ENCODE results near the gene OR2V1. TPM values are rescaled to one million over a fixed set of nuclear protein-coding genes. Genes with fewer than 3 reads are reported as not detected.
"Not testable (repeated sequence)": the region's sequence is repeated elsewhere in the genome, so short reads cannot be mapped to it uniquely, and the experiment has no call there.

Gene OR2V1
- total RNA-seq, 2 experiments from 2014 or later = not detected

DNA sequence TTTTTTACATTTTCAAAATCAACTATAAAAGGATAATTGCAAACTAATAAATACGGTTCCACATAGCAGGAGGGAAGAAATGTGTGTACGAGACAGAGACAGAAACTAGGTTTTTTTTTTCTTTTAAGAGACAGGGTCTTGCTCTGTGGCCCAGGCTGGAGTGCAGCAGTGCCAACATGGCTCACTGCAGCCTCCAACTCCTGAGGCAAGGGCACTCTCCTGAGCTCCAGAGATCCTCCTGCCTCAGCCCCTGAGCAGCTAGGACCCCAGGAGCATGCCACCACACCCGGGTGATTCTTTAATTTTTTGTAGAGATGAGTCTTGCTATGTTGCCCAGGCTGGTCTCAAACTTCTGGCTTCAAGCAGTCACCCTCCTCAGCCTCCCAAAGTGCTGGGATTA lies 2.1 kb upstream of the OR2V1 start:
- Mint-ChIP-seq H3K36me3 (no peaks in the 10 kb centered on the region), H3K4me1 (no peaks in the 10 kb centered on the region), H3K27me3 (peaks cover 37% of the 10 kb centered on the region), H3K27ac (no peak overlapping the region), H3K4me3 (no peak overlapping the region), H3K9me3 (peaks cover 1% of the 10 kb centered on the region)
- POLR2A ChIA-PET = no interaction called here
- DNase-seq = no peak
- ATAC-seq (ENCODE audit: low read depth) = no peak

DNA sequence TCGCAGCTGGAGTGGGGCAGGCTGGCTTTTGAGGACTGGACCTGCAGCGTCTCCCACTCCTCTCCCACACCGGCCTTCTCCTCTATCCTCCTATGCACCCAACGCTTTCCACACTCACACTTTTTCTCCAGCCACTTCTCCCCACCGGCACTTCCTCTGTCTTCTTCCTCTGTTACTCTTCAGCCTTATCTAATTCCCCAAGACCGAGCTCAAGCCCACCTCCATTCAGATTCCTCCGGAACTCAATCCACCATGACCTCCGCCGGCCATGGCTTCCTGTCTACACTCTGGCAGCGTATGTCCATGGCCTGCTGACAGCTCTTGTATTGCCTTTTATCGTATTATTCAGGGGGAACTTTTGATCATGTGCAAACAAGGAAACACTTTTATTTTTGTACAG lies 545 bp upstream of the OR2V1 start:
- no peak overlapping the region for H3K27ac Mint-ChIP-seq
- no peak for ATAC-seq (ENCODE audit: low read depth)
- H3K9me3 Mint-ChIP-seq = no peaks in the 10 kb centered on the region
- DNase-seq = no peak
- POLR2A ChIA-PET = no interaction called here
- peaks cover 39% of the 10 kb centered on the region for H3K27me3 Mint-ChIP-seq
- H3K4me1 Mint-ChIP-seq = no peaks in the 10 kb centered on the region
- no peak overlapping the region for H3K4me3 Mint-ChIP-seq
- no peaks in the 10 kb centered on the region for H3K36me3 Mint-ChIP-seq

DNA sequence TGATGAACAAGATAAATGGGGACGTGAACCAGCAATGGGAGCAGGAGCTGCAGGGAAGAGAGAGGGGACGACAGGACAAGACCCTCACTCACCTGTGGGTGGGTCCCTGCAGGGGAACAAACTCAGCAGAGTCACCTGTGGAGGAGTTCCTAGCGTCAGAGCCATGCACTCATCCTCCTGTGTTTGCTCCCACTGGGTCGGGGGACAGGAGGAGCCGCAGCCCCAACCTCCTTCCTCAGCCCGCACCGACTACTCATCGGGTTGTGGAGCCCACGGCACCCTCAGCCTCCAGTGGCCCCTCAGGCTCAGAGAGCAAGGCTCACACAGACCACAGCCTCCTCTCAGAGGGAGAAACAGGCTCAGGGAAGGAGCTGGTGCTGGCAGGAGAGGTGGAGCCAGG lies 888 bp downstream of the OR2V1 start:
- POLR2A ChIA-PET; H3K4me3 Mint-ChIP-seq; H3K4me1 Mint-ChIP-seq; ATAC-seq (ENCODE audit: low read depth); DNase-seq; H3K27ac Mint-ChIP-seq; H3K9me3 Mint-ChIP-seq; H3K36me3 Mint-ChIP-seq: not testable (repeated sequence)
- H3K27me3 Mint-ChIP-seq = peaks cover 39% of the 10 kb centered on the region

DNA sequence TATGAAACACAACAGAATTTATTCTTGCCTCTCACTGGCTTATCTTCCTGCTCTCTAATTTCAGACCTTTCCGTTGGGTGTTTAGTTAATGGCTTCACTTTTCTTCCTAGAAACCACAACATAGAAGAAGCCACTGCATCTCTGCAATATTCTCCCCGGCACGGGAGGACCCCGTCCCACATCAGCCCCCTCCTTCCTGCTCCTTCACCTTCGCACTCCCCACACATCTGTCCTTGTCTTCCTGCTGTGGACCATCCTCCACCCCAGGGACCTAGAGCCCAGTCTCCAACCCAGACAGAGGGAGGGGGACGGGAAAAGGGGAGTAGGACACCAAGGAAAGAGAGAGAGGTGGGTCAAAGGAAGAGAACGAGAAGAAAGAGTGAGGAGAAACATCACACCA lies 1.4 kb downstream of the OR2V1 start:
- Mint-ChIP-seq H3K4me1 (peaks cover 4% of the 10 kb centered on the region), H3K36me3 (no peaks in the 10 kb centered on the region), H3K9me3 (no peaks in the 10 kb centered on the region), H3K27ac (no peak overlapping the region), H3K27me3 (peaks cover 36% of the 10 kb centered on the region), H3K4me3 (no peak overlapping the region)
- POLR2A ChIA-PET = no interaction called here
- ATAC-seq (ENCODE audit: low read depth) = no peak
- no peak for DNase-seq

DNA sequence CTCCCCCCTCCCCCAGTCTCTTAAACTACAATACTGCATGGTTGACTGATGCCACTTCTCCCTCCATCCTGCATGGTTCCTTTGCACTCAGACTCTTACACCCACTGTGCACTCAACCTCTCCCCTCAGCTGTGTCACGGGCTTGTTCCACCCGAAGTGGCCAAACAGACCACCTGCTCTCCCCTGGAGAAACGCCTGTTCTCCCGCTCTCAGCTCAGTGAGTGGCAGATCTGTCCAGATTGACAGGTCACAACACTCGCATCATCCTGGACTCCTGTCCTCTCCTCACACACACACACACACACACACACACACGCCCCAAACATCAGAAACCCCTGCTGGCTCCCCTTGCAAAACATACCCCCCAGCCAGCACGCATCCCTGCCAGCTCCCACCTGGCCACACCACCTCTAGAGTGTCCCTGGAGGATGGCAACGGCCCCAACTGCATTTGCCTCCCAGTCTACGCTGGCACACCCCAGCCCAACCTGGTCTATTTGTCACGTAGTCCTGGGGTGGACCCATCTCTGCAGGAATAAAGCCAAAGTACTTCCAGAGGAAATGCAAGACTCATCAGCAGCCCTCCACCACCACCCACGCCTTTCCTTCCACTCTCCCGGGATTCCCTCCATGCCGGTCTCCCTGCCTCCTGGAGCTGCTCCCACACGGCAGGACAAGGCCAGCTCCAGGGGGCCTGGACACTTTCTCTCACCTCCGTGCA lies 2.9 kb downstream of the OR2V1 start:
- Mint-ChIP-seq H3K9me3 (no peaks in the 10 kb centered on the region), H3K27me3 (peaks cover 32% of the 10 kb centered on the region), H3K4me3 (no peak overlapping the region), H3K36me3 (no peaks in the 10 kb centered on the region), H3K4me1 (peaks cover 4% of the 10 kb centered on the region), H3K27ac (no peak overlapping the region)
- ATAC-seq (ENCODE audit: low read depth) = no peak
- no peak for DNase-seq
- POLR2A ChIA-PET = no interaction called here

DNA sequence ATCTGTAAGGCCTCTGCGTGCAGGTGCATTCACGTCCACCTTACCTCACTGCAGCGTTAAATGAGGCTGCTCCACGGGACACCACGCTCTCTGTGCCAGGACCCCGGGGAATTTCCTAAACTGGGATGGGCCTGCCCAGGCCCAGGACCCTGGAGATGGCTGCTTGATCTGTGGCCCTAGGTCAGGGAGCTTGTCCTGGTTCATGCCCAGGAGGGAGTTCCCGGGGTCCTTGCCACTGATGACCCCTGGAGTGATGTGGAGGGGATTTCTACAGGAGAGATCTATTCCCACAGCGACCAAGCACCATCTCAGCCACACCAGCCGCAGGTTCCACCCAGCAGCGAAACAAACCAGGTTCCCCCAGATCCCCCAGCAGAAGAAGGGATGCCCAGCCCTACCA lies 3.5 kb downstream of the OR2V1 start:
- H3K4me3 Mint-ChIP-seq = no peak overlapping the region
- H3K36me3 Mint-ChIP-seq = no peaks in the 10 kb centered on the region
- H3K27me3 Mint-ChIP-seq = peaks cover 33% of the 10 kb centered on the region
- no peak overlapping the region for H3K27ac Mint-ChIP-seq
- H3K9me3 Mint-ChIP-seq = no peaks in the 10 kb centered on the region
- POLR2A ChIA-PET = no interaction called here
- ATAC-seq (ENCODE audit: low read depth) (no peak), DNase-seq (no peak)
- H3K4me1 Mint-ChIP-seq = peaks cover 4% of the 10 kb centered on the region

DNA sequence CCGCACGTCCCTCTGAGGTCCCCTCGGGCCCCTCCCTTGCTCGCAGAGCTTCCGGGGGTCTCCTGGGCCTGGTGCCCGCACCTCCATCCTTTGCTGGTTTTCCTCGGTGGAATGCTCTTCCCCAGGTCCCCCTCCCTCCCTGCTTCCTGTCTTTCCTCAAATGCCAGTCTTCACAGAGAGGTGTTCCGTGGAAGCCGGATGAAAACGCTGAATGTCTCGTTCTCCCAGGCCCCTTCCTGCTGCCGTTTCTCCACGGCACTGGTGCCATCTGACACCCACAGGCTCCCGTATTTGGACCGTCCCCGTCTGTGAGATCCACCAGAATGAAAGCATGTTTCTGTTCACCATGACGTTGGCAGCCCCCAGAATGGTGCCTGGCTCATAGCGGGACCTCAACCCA lies 4.1 kb downstream of the OR2V1 start:
- peaks cover 31% of the 10 kb centered on the region for H3K27me3 Mint-ChIP-seq
- peaks cover 4% of the 10 kb centered on the region for H3K4me1 Mint-ChIP-seq
- no peak overlapping the region for H3K27ac Mint-ChIP-seq
- H3K4me3 Mint-ChIP-seq = no peak overlapping the region
- DNase-seq = no peak
- POLR2A ChIA-PET = no interaction called here
- no peak for ATAC-seq (ENCODE audit: low read depth)
- H3K9me3 Mint-ChIP-seq = no peaks in the 10 kb centered on the region
- H3K36me3 Mint-ChIP-seq = no peaks in the 10 kb centered on the region

DNA sequence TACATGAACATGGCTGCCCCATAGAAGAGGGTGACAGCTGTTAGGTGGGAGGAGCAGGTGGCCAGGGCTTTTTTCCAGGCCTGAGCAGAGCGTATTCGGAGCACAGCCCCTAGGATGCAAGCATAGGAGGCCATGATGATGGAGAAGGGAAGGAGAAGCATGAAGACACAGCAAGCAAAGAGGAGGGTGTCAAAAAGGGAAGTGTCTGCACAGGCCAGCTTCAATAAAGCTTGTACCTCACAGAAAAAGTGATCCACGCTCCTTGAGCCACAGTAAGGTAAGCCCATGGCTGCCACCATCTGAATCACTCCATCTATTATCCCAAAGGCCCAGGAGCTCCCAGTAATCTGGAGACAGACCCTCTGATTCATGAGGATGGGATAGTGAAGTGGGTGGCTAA lies 6.4 kb downstream of the OR2V1 start:
- Mint-ChIP-seq H3K27me3 (peaks cover 23% of the 10 kb centered on the region), H3K4me1 (peaks cover 4% of the 10 kb centered on the region), H3K9me3 (no peaks in the 10 kb centered on the region), H3K36me3 (no peaks in the 10 kb centered on the region), H3K27ac (no peak overlapping the region), H3K4me3 (no peak overlapping the region)
- ATAC-seq (ENCODE audit: low read depth) (no peak), DNase-seq (no peak)
- POLR2A ChIA-PET = no interaction called here

DNA sequence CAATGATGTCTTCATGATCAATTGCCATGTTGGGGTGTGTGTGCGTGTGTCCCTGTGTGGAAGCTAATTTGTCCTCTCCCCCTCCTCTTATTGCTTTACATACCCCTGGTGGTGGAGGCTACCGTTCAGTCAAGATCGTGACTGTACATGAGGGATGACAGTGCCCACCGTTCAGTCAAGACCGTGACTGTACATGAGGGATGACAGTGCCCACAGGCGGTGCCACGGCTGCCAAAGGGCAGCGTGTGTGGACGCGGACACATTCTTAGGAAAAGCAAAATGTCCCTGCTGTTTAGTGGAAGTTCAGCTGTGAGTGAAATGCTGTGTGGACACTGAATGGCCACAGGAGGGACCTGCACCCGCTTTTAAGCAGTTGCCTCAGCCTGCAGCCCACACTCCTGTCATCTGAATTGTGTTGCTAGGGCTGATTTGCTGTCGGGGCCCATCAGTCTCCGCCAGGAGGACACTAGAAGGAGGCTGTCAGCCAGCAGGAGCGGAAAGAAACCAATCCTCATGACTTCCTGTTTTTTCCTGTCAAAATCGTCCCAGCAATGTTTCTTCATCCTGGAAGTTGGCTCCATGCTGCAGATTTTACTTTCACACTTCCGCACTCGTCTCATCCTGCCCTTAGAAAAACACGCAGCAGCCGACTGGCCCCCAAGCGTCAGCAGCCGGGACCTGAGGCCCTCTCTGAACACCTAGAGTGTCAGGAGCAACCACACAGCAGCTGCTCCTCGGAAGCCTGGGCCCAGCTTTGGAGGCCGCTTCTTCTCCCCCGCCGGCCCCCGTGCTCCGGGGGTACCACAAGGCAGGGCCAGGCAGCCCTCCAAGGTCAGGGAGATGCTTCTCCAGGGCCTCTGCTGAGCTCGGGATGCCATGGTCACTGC lies 9.1 kb downstream of the OR2V1 start:
- no peak for DNase-seq
- Mint-ChIP-seq H3K9me3 (no peaks in the 10 kb centered on the region), H3K27ac (no peak overlapping the region), H3K27me3 (peaks cover 30% of the 10 kb centered on the region), H3K4me3 (no peak overlapping the region), H3K4me1 (peaks cover 4% of the 10 kb centered on the region), H3K36me3 (no peaks in the 10 kb centered on the region)
- no peak for ATAC-seq (ENCODE audit: low read depth)
- POLR2A ChIA-PET = no interaction called here

DNA sequence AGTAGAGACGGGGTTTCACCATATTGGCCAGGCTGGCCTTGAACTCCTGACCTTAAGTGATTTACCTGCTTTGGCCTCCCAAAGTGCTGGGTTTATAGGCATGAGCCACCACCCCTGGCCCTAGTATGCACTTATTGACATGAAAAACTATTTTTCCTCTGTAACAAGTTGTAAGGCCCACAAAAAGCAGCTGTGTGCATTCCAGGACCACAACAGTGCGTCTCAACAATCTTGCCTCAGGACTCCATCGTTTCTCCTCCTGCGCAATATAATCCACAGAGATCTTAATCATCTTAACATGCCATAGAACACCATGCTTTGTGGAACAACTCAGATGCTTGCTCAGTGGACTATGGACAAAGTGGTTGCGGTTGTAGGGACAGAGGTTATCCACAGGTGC lies 10.2 kb downstream of the OR2V1 start:
- POLR2A ChIA-PET = no interaction called here
- Mint-ChIP-seq H3K4me1 (peaks cover 4% of the 10 kb centered on the region), H3K27ac (no peak overlapping the region), H3K27me3 (peaks cover 42% of the 10 kb centered on the region), H3K9me3 (no peaks in the 10 kb centered on the region), H3K4me3 (no peak overlapping the region), H3K36me3 (no peaks in the 10 kb centered on the region)
- no peak for DNase-seq
- no peak for ATAC-seq (ENCODE audit: low read depth)

DNA sequence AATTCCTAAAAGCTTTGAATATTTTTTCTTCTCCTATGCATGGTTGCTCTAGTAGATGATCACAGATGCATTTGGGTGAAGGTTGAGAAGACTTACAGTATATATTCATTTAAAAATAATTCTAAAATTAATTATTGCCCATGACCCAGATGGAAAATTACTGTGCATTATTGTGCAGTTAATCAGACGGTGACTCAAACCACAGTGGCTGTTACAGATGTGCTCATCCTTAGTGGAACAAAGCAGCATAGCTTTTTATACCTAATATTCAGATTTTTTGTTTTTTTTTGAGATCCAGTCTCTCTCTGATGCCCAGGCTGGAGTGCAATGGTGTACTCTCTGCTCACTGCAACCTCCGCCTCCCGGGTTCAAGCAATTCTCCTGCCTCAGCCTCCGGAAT lies 10.7 kb downstream of the OR2V1 start:
- no peak overlapping the region for H3K27ac Mint-ChIP-seq
- POLR2A ChIA-PET = no interaction called here
- DNase-seq = no peak
- no peaks in the 10 kb centered on the region for H3K9me3 Mint-ChIP-seq
- H3K27me3 Mint-ChIP-seq = peaks cover 46% of the 10 kb centered on the region
- H3K4me1 Mint-ChIP-seq = peaks cover 4% of the 10 kb centered on the region
- no peaks in the 10 kb centered on the region for H3K36me3 Mint-ChIP-seq
- no peak overlapping the region for H3K4me3 Mint-ChIP-seq
- ATAC-seq (ENCODE audit: low read depth) = no peak

DNA sequence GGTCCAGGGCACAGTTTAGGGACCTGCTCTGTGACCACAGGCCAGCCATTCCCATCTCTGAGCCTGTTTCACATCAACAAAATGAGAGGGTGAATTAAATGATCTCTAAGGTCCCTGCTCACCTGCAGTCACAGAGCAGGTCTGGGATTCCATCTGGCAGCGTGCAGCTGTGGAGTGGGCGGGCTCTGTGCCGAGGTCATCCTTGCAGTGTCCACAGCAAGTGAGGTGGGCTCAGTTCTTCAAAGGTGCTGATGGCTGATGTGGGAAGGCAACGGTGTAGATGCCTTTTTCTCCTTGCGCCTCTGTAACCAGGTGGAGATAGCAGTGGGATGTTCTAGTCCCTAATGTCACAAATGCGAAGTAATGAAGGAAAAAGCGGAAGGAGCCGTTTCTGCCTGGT lies 11.9 kb downstream of the OR2V1 start:
- DNase-seq (no peak), ATAC-seq (ENCODE audit: low read depth) (no peak)
- H3K36me3 Mint-ChIP-seq = no peaks in the 10 kb centered on the region
- no peak overlapping the region for H3K4me3 Mint-ChIP-seq
- H3K9me3 Mint-ChIP-seq = peaks cover 2% of the 10 kb centered on the region
- peaks cover 5% of the 10 kb centered on the region for H3K4me1 Mint-ChIP-seq
- POLR2A ChIA-PET = no interaction called here
- H3K27ac Mint-ChIP-seq = no peak overlapping the region
- H3K27me3 Mint-ChIP-seq = peaks cover 58% of the 10 kb centered on the region

DNA sequence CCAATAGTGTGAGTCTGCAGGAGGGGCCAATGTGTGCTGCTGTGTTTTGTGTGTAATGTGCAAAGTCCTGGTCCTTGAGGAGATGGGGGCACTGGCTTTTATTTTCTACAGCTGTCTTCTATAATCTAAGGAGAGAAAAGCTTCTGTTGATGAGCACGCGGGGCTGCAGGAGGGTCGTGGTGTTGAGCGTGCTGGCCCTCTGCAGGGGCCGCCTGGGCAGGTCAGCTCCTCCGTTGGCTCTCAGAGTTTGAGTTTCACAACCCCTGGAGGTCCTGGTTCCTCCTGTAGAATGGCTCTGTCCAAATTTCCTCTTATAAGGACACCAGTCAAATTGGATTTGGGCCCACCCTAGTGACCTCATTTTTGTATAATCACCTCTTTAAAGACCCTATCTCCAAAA lies 12.6 kb downstream of the OR2V1 start:
- no peak for ATAC-seq (ENCODE audit: low read depth)
- peaks cover 60% of the 10 kb centered on the region for H3K27me3 Mint-ChIP-seq
- H3K4me1 Mint-ChIP-seq = peaks cover 5% of the 10 kb centered on the region
- no peak overlapping the region for H3K4me3 Mint-ChIP-seq
- POLR2A ChIA-PET = interaction anchor here (0.6 kb wide), 1 partner anchor 52 kb away, joined by 4 read pairs; no protein-coding TSS in a partner anchor
- H3K36me3 Mint-ChIP-seq = no peaks in the 10 kb centered on the region
- H3K27ac Mint-ChIP-seq = no peak overlapping the region
- H3K9me3 Mint-ChIP-seq = peaks cover 2% of the 10 kb centered on the region
- no peak for DNase-seq

Data from activated naive CD8-positive, alpha-beta T cell treated with anti-CD3 and anti-CD28 coated beads, Interleukin-2, amount 10 ng/mL, durations not matched to agents 7 days and 5 days (primary cell).